CMK (cell line): Measurements from ENCODE around the gene BAG3.
"Not testable (repeated sequence)": the region's sequence is repeated elsewhere in the genome, so short reads cannot be mapped to it uniquely, and the experiment has no call there.

Experiments used
- DNase-seq: peaks from one replicate; pipeline ENCODE4 v3.0.0-alpha.2; 2010; ENCODE audit warnings: low read depth

Gene BAG3

GRCh38 chr10:119650692-119651513, at the start of gene BAG3:
Gene BAG3, plus strand, starts transcription at chr10:119651380. Its CDS starts 296 bp downstream, at chr10:119651676.
- peak; percentile 42 for DNase-seq

GRCh38 chr10:119602241-119603095, 48.7 kb upstream of the BAG3 start:
- no peak for DNase-seq

GRCh38 chr10:119604468-119604867, 46.7 kb upstream of the BAG3 start:
- DNase-seq = no peak

- DNase-seq = no peak
Measured at GRCh38 chr10:119608316-119609155, 42.6 kb upstream of the BAG3 start.

- no peak for DNase-seq
Measured at GRCh38 chr10:119609516-119609915, 41.7 kb upstream of the BAG3 start.

GRCh38 chr10:119611433-119611832, 39.7 kb upstream of the BAG3 start:
- no peak for DNase-seq

- no peak for DNase-seq
Measured at GRCh38 chr10:119613741-119614140, 37.4 kb upstream of the BAG3 start.

- DNase-seq = no peak
Measured at GRCh38 chr10:119614686-119615085, 36.5 kb upstream of the BAG3 start.

GRCh38 chr10:119616882-119617570, 34.2 kb upstream of the BAG3 start:
- DNase-seq = no peak

- DNase-seq = no peak
Measured at GRCh38 chr10:119619215-119619614, 32.0 kb upstream of the BAG3 start.

GRCh38 chr10:119619811-119620210, 31.4 kb upstream of the BAG3 start:
- not testable (repeated sequence) for DNase-seq

- DNase-seq = no peak
Measured at GRCh38 chr10:119620241-119621077, 30.7 kb upstream of the BAG3 start.

- DNase-seq = no peak
Measured at GRCh38 chr10:119621078-119621384, 30.1 kb upstream of the BAG3 start.

GRCh38 chr10:119625570-119626280, 25.5 kb upstream of the BAG3 start:
- peak; percentile 15 for DNase-seq

GRCh38 chr10:119630300-119630699, 20.9 kb upstream of the BAG3 start:
- no peak for DNase-seq

GRCh38 chr10:119633538-119634218, 17.5 kb upstream of the BAG3 start:
- DNase-seq = no peak

GRCh38 chr10:119634219-119634544, 17.0 kb upstream of the BAG3 start:
- DNase-seq = no peak

GRCh38 chr10:119637631-119638030, 13.5 kb upstream of the BAG3 start:
- DNase-seq = no peak

GRCh38 chr10:119638982-119639381, 12.2 kb upstream of the BAG3 start:
- DNase-seq = no peak

GRCh38 chr10:119640384-119640783, 10.8 kb upstream of the BAG3 start:
- DNase-seq = no peak
